Measurements from ENCODE around the gene NR1H3. TPM values are rescaled to one million over a fixed set of nuclear protein-coding genes. Genes with fewer than 3 reads are reported as not detected.

NR1H3 gene
- total and polyA plus RNA-seq, 5 donors from 2014 or later: 5.7 to 13.0 (median 8.8) TPM

GRCh38 chr11:47264119-47264518, 6.3 kb downstream of the NR1H3 start:
- H3K27ac Mint-ChIP-seq: peak overlapping the region in 2 of 3 donors; percentile 27 to 91
- no peak for DNase-seq

GRCh38 chr11:47264521-47264920, 6.7 kb downstream of the NR1H3 start:
- H3K27ac Mint-ChIP-seq: peak overlapping the region; percentile 27 to 91 (median 79)

More at GRCh38 chr11:47264119-47264518, 6.3 kb downstream of the NR1H3 start:
- H3K9me3 ChIP-seq (ENCODE audit: control insufficient read depth in 2 of 2, low read length in 2 of 2): no peaks in the 10 kb centered on the region
- no peaks in the 10 kb centered on the region for H3K27me3 ChIP-seq (ENCODE audit: control insufficient read depth, insufficient read depth, low read length)
- no peaks in the 10 kb centered on the region for H3K36me3 ChIP-seq (ENCODE audit: control insufficient read depth, insufficient read depth, low read length)
- H3K4me3 ChIP-seq (ENCODE audit: low read depth, low read length): no peak overlapping the region
- Mint-ChIP-seq H3K27me3 (peaks cover 3% of the 10 kb centered on the region), H3K9me3 (no peaks in the 10 kb centered on the region), H3K4me1 (peaks cover 3 to 45% (median 24%) of the 10 kb centered on the region in 4 donors), H3K36me3 (no peaks in the 10 kb centered on the region), H3K4me3 (no peak overlapping the region)
- H3K27ac ChIP-seq (ENCODE audit: insufficient read depth, low read length, poor library complexity, severe bottlenecking): no peak overlapping the region
- H3K4me1 ChIP-seq (ENCODE audit: control insufficient read depth, insufficient read depth, low read length, poor library complexity, severe bottlenecking): peaks cover 23% of the 10 kb centered on the region
- ATAC-seq (ENCODE audit: low read depth in 2 of 2): no peak

GRCh38 chr11:47267876-47268275, 10.1 kb downstream of the NR1H3 start:
- Mint-ChIP-seq H3K4me3 (peak overlapping the region; percentile 37 to 98 (median 92)), H3K27me3 (peaks cover 5% of the 10 kb centered on the region), H3K4me1 (peaks cover 17 to 62% (median 42%) of the 10 kb centered on the region in 4 donors), H3K9me3 (no peaks in the 10 kb centered on the region), H3K27ac (peak overlapping the region; percentile 93 to 98 (median 97)), H3K36me3 (no peaks in the 10 kb centered on the region)
- ATAC-seq (ENCODE audit: low read depth in 2 of 2) (no peak), DNase-seq (no peak)
- Histone ChIP-seq H3K9me3 (ENCODE audit: control insufficient read depth in 2 of 2, low read length in 2 of 2) (no peaks in the 10 kb centered on the region), H3K27ac (ENCODE audit: insufficient read depth, low read length, poor library complexity, severe bottlenecking) (no peak overlapping the region), H3K36me3 (ENCODE audit: control insufficient read depth, insufficient read depth, low read length) (no peaks in the 10 kb centered on the region), H3K4me3 (ENCODE audit: low read depth, low read length) (peak overlapping the region; percentile 83), H3K27me3 (ENCODE audit: control insufficient read depth, insufficient read depth, low read length) (no peaks in the 10 kb centered on the region), H3K4me1 (ENCODE audit: control insufficient read depth, insufficient read depth, low read length, poor library complexity, severe bottlenecking) (peaks cover 45% of the 10 kb centered on the region)

More at GRCh38 chr11:47264521-47264920, 6.7 kb downstream of the NR1H3 start:
- Histone ChIP-seq H3K36me3 (ENCODE audit: control insufficient read depth, insufficient read depth, low read length) (no peaks in the 10 kb centered on the region), H3K27me3 (ENCODE audit: control insufficient read depth, insufficient read depth, low read length) (no peaks in the 10 kb centered on the region), H3K9me3 (ENCODE audit: control insufficient read depth in 2 of 2, low read length in 2 of 2) (no peaks in the 10 kb centered on the region), H3K27ac (ENCODE audit: insufficient read depth, low read length, poor library complexity, severe bottlenecking) (no peak overlapping the region), H3K4me1 (ENCODE audit: control insufficient read depth, insufficient read depth, low read length, poor library complexity, severe bottlenecking) (peaks cover 25% of the 10 kb centered on the region), H3K4me3 (ENCODE audit: low read depth, low read length) (no peak overlapping the region)
- Mint-ChIP-seq H3K36me3 (no peaks in the 10 kb centered on the region), H3K27me3 (peaks cover 5% of the 10 kb centered on the region), H3K4me1 (peaks cover 0 to 43% (median 21%) of the 10 kb centered on the region in 4 donors), H3K9me3 (no peaks in the 10 kb centered on the region), H3K4me3 (peak overlapping the region in 1 of 4 donors; percentile 32)
- DNase-seq (no peak), ATAC-seq (ENCODE audit: low read depth in 2 of 2) (no peak)

- Mint-ChIP-seq H3K4me1 (peaks cover 20 to 66% (median 46%) of the 10 kb centered on the region in 4 donors), H3K27ac (peak overlapping the region; percentile 93 to 98 (median 97)), H3K9me3 (no peaks in the 10 kb centered on the region), H3K36me3 (no peaks in the 10 kb centered on the region), H3K27me3 (peaks cover 5% of the 10 kb centered on the region), H3K4me3 (peak overlapping the region; percentile 89 to 98 (median 94))
- Histone ChIP-seq H3K27me3 (ENCODE audit: control insufficient read depth, insufficient read depth, low read length) (no peaks in the 10 kb centered on the region), H3K4me3 (ENCODE audit: low read depth, low read length) (peak overlapping the region; percentile 83), H3K36me3 (ENCODE audit: control insufficient read depth, insufficient read depth, low read length) (peaks cover under 1% of the 10 kb centered on the region), H3K27ac (ENCODE audit: insufficient read depth, low read length, poor library complexity, severe bottlenecking) (peak overlapping the region; percentile 94), H3K9me3 (ENCODE audit: control insufficient read depth in 2 of 2, low read length in 2 of 2) (no peaks in the 10 kb centered on the region), H3K4me1 (ENCODE audit: control insufficient read depth, insufficient read depth, low read length, poor library complexity, severe bottlenecking) (peaks cover 46% of the 10 kb centered on the region)
- ATAC-seq (ENCODE audit: low read depth in 2 of 2) (no peak), DNase-seq (no peak)
These were observed 10.7 kb downstream of the NR1H3 start for GRCh38 chr11:47268448-47269001.

- H3K27me3 ChIP-seq (ENCODE audit: control insufficient read depth, insufficient read depth, low read length): no peaks in the 10 kb centered on the region
- Mint-ChIP-seq H3K4me1 (peaks cover 24 to 69% (median 46%) of the 10 kb centered on the region in 4 donors), H3K27me3 (peaks cover 5% of the 10 kb centered on the region), H3K9me3 (no peaks in the 10 kb centered on the region), H3K4me3 (peak overlapping the region; percentile 89 to 98 (median 94)), H3K36me3 (peaks cover under 1% of the 10 kb centered on the region), H3K27ac (peak overlapping the region; percentile 93 to 98 (median 97))
- peak overlapping the region; percentile 83 for H3K4me3 ChIP-seq (ENCODE audit: low read depth, low read length)
- peaks cover 7% of the 10 kb centered on the region for H3K36me3 ChIP-seq (ENCODE audit: control insufficient read depth, insufficient read depth, low read length)
- peaks cover 46% of the 10 kb centered on the region for H3K4me1 ChIP-seq (ENCODE audit: control insufficient read depth, insufficient read depth, low read length, poor library complexity, severe bottlenecking)
- peak overlapping the region; percentile 94 for H3K27ac ChIP-seq (ENCODE audit: insufficient read depth, low read length, poor library complexity, severe bottlenecking)
- ATAC-seq (ENCODE audit: low read depth in 2 of 2) (peak; percentile 60 to 61), DNase-seq (peak; percentile 77 to 95 (median 88))
- no peaks in the 10 kb centered on the region for H3K9me3 ChIP-seq (ENCODE audit: control insufficient read depth in 2 of 2, low read length in 2 of 2)
These were observed 11.4 kb downstream of the NR1H3 start for GRCh38 chr11:47269002-47269828.

- Mint-ChIP-seq H3K36me3 (peaks cover 7% of the 10 kb centered on the region), H3K4me3 (peak within 1 kb of the TSS; percentile 89 to 98 (median 94)), H3K4me1 (peaks cover 27 to 72% (median 46%) of the 10 kb centered on the region in 4 donors), H3K27ac (peak within 1 kb of the TSS; percentile 93 to 98 (median 97)), H3K9me3 (no peaks in the 10 kb centered on the region), H3K27me3 (peaks cover 5% of the 10 kb centered on the region)
- peaks cover 13% of the 10 kb centered on the region for H3K36me3 ChIP-seq (ENCODE audit: control insufficient read depth, insufficient read depth, low read length)
- DNase-seq (peak; percentile 87 to 95 (median 92)), ATAC-seq (ENCODE audit: low read depth in 2 of 2) (peak; percentile 83 to 88)
- no peaks in the 10 kb centered on the region for H3K9me3 ChIP-seq (ENCODE audit: control insufficient read depth in 2 of 2, low read length in 2 of 2)
- H3K27me3 ChIP-seq (ENCODE audit: control insufficient read depth, insufficient read depth, low read length): no peaks in the 10 kb centered on the region
- H3K4me1 ChIP-seq (ENCODE audit: control insufficient read depth, insufficient read depth, low read length, poor library complexity, severe bottlenecking): peaks cover 46% of the 10 kb centered on the region
- H3K4me3 ChIP-seq (ENCODE audit: low read depth, low read length): peak within 1 kb of the TSS; percentile 95
- H3K27ac ChIP-seq (ENCODE audit: insufficient read depth, low read length, poor library complexity, severe bottlenecking): peak within 1 kb of the TSS; percentile 94
These were observed 12.1 kb downstream of the NR1H3 start, which contains the start of gene MADD for GRCh38 chr11:47269829-47270305. Gene MADD, plus strand, starts transcription at chr11:47270133.

GRCh38 chr11:47270331-47271271, 12.8 kb downstream of the NR1H3 start:
- Mint-ChIP-seq H3K27me3 (peaks cover 5% of the 10 kb centered on the region), H3K36me3 (peaks cover 8% of the 10 kb centered on the region), H3K4me3 (peak overlapping the region; percentile 83 to 96 (median 91)), H3K9me3 (no peaks in the 10 kb centered on the region), H3K27ac (peak overlapping the region; percentile 75 to 96 (median 79)), H3K4me1 (peaks cover 27 to 67% (median 40%) of the 10 kb centered on the region in 4 donors)
- DNase-seq (peak; percentile 19 to 68 (median 28)), ATAC-seq (ENCODE audit: low read depth in 2 of 2) (no peak)
- no peaks in the 10 kb centered on the region for H3K27me3 ChIP-seq (ENCODE audit: control insufficient read depth, insufficient read depth, low read length)
- H3K9me3 ChIP-seq (ENCODE audit: control insufficient read depth in 2 of 2, low read length in 2 of 2): no peaks in the 10 kb centered on the region
- peak overlapping the region; percentile 95 for H3K4me3 ChIP-seq (ENCODE audit: low read depth, low read length)
- H3K4me1 ChIP-seq (ENCODE audit: control insufficient read depth, insufficient read depth, low read length, poor library complexity, severe bottlenecking): peaks cover 46% of the 10 kb centered on the region
- H3K27ac ChIP-seq (ENCODE audit: insufficient read depth, low read length, poor library complexity, severe bottlenecking): peak overlapping the region; percentile 94
- peaks cover 21% of the 10 kb centered on the region for H3K36me3 ChIP-seq (ENCODE audit: control insufficient read depth, insufficient read depth, low read length)
